Eye (tissue), 1 donor: ENCODE results near the gene CPD.

Experiments
- DNase-seq: peaks from one replicate; pipeline ENCODE4 v3.0.0-alpha.2; 2015

CPD gene

GRCh38 chr17:30517786-30518185 is 139.1 kb downstream of the CPD start:
- no peak for DNase-seq

- no peak for DNase-seq
Observed at GRCh38 chr17:30519166-30519565, 140.4 kb downstream of the CPD start.
